Epithelial cell of umbilical artery (primary cell): Measurements from ENCODE around the gene CMTM5. TPM values are rescaled to one million over a fixed set of nuclear protein-coding genes. Genes with fewer than 3 reads are reported as not detected.

Source experiments
- total RNA-seq: library from RNA; depleted of rRNA; stranded (reverse); fragments of >200 nt; gene quantifications from 2 replicates; pipeline ENCODE4 v1.2.3, GENCODE V29; 2014

The CMTM5 gene, protein sequence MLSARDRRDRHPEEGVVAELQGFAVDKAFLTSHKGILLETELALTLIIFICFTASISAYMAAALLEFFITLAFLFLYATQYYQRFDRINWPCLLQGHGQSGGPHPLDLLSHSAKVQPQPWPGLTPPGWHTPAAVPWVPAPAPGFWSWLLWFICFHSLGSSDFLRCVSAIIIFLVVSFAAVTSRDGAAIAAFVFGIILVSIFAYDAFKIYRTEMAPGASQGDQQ
- total RNA-seq = not detected in 2 replicates

DNA sequence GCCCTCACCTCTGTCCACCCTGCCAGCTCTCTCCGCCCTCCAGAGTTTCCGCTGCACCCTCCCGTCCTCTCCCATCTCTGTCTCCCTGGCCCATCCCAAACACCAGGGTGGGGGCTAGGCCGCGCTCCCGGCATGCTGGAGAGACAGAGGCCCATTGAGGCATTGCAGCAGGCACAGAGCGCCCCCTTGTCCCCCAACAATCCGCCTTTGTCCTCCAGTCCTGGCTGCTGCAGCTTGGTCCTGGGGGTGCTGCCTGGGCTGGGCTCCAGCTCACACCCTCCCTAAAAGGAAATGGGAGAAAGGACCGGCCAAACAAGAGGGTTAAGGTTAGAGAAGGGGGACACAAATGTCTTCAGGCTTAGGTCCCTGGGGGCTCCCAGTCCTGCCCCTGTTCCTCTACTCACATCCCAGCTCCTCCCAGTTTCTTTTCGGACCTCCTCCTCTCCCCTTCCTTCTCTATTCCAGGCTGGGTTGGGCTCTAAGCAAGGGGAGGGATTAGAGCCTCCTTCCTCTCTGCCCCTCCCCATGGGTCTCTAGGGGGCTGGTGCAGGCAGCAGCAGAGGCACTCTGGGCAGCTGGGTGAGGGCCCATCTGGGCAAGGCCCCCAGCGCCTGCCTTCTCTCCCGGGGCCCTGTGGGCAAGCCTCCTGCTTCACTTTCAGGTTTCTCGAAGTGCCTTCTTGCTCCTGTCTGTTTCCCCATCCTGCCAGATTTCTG, at the start of gene CMTM5:
Gene CMTM5, plus strand, starts transcription at position 565 of the 716 bp plus-strand sequence. CDS start 206 bp downstream, outside the sequence.

GRCh38 chr14:23352506-23353432, 24.1 kb upstream of the CMTM5 start, which contains the start of gene SLC22A17:
Gene SLC22A17 (minus strand): TSS chr14:23352887.

DNA sequence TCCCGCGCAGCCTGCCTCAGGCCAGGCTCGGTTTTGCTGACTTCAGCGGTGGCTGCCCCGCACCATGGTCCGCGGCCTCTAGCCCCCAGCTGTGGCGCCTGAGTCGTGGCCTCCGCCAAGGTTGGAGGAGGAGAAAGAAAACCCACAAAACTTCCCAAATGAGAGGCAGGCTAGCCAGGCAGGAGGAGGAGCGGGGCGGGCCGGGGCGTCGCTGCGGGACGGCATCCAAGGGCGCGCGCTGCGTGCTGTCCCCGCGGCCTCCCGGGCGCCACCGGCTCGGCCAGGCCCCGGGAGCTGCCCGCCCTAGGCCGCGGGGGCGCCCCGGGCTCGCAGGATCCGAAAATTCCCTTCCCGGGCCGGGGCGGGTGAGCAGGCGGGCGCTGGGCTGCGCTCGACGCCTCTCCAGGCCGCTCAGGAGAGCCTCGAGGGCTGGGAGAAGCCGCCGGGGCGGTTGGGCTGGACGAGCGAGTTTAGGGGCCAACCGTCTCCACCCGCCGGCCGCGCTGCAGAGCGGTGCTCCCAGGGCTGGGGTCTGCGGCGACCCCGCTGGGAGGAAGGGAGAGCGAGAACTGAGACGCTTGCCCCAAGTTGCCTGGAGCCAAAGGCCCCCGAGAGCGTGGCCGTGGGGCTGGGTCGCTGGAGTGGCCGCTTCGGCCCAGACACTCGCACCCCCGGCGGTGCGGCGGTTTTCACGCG, 11.7 kb upstream of the CMTM5 start, which contains the start of gene EFS:
Gene EFS, minus strand, starts transcription at position 137 of the 696 bp plus-strand sequence. CDS start 147 bp downstream, outside the sequence.

GRCh38 chr14:23372509-23372908, 4.3 kb upstream of the CMTM5 start, which contains the start of gene IL25:
Gene IL25 (plus strand): TSS chr14:23372809.

DNA sequence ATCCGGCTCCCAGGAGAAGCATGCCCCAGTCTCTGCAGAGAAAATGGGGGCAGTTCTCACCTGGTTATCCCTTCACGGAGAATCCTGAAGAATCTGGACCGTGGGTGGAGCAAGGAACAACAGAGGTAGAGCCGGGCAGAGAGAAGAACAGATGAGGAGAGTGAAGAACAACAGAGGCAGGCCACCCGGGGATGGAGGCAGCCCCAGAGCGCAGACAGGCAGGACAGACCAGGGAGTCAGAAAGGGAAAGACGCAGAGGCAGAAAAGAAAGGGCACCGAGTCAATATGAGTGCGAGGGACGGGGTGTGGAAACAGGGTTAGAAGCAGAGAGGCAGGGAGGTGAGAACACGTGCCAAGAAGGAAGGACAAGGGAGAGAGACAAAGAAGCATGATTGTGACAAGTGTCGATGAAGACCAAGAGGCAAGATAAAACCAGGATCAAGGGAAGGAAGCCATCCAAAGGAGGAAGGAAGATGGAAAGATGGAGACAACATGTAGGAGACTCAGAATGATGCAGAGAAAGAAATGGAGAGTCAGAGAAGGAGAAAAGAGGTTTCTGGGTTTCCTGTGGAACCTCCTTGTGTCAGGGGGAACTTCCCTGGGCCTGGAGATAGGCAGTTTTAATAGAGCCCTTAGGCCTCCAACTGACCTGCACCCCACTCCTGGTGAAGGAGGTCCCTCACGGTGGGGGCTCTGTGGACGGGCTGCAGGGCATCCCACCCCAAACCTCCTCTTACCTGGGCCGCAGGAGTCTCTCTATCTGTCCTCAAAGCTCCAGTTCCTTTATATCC, 30.9 kb downstream of the CMTM5 start, which contains the start of gene MYH6:
Gene MYH6, minus strand, starts transcription at position 758 of the 791 bp plus-strand sequence. CDS start 1,050 bp downstream, outside the sequence.

Other genes with a start within 250 kb of the CMTM5 start
- gene SLC7A8, start 193.4 kb upstream of the CMTM5 start, total RNA-seq = 0.65 and 1.7 TPM in 2 replicates
- not detected in 2 replicates for gene RNF212B, start 139.1 kb upstream of the CMTM5 start, total RNA-seq
- 2.9 and 4.3 TPM in 2 replicates for gene HOMEZ, start 90.9 kb upstream of the CMTM5 start, total RNA-seq
- 0.76 and 0.97 TPM in 2 replicates for gene PPP1R3E, start 74.2 kb upstream of the CMTM5 start, total RNA-seq
- gene BCL2L2, start 70.2 kb upstream of the CMTM5 start, total RNA-seq = 13.4 and 16.9 TPM in 2 replicates
- gene PABPN1, start 55.6 kb upstream of the CMTM5 start, total RNA-seq = 89.3 and 89.7 TPM in 2 replicates
- gene SLC22A17, start 24.2 kb upstream of the CMTM5 start, total RNA-seq = 1.6 and 2.6 TPM in 2 replicates
- not detected in 2 replicates for gene EFS, start 11.9 kb upstream of the CMTM5 start, total RNA-seq
- not detected in 2 replicates for gene IL25, start 4.2 kb upstream of the CMTM5 start, total RNA-seq
- gene MYH6, start 31.2 kb downstream of the CMTM5 start, total RNA-seq = not detected in 2 replicates
- not detected in 2 replicates for gene MYH7, start 58.6 kb downstream of the CMTM5 start, total RNA-seq
- gene NGDN, start 92.7 kb downstream of the CMTM5 start, total RNA-seq = 58.5 and 77.8 TPM in 2 replicates
- under 0.01 and 0.46 TPM in 2 replicates for gene ZFHX2, start 174.7 kb downstream of the CMTM5 start, total RNA-seq
- 10.0 and 10.4 TPM in 2 replicates for gene THTPA, start 179.2 kb downstream of the CMTM5 start, total RNA-seq
- gene AP1G2, start 190.7 kb downstream of the CMTM5 start, total RNA-seq = 7.1 and 14.1 TPM in 2 replicates
- gene JPH4, start 201.7 kb downstream of the CMTM5 start, total RNA-seq = not detected in 2 replicates